Osteoblast (primary cell): ENCODE data around the gene SLC12A1. TPM values are rescaled to one million over a fixed set of nuclear protein-coding genes. Genes with fewer than 3 reads are reported as not detected.

Source experiments
- DNase-seq: peaks from one replicate; pipeline ENCODE4 v3.0.0; 2011; ENCODE audit warnings: low spot score, mixed read lengths; ENCODE audit not compliant: insufficient read length; ENCODE audit errors: missing footprints
- H2AFZ ChIP-seq: 2 replicates; pipeline ENCODE4 v1.6.0; 2011; ENCODE audit warnings: mild to moderate bottlenecking, low read length
- H3K27ac ChIP-seq: 2 replicates; pipeline ENCODE4 v1.5.1; 2011; ENCODE audit warnings: mild to moderate bottlenecking, low read depth, low read length, moderate library complexity
- H3K27me3 ChIP-seq: 2 replicates; pipeline ENCODE4 v1.6.0; 2012; ENCODE audit warnings: mild to moderate bottlenecking, control low read depth, inconsistent platforms, low read length, moderate library complexity; ENCODE audit not compliant: insufficient read depth
- H3K36me3 ChIP-seq: 2 replicates; pipeline ENCODE4 v1.5.1; 2011; ENCODE audit warnings: mild to moderate bottlenecking, low read length, control low read depth, moderate library complexity; ENCODE audit not compliant: insufficient read depth
- H3K4me1 ChIP-seq: 2 replicates; pipeline ENCODE4 v1.5.1; 2011; ENCODE audit warnings: mild to moderate bottlenecking, low read length, control low read depth, moderate library complexity; ENCODE audit not compliant: insufficient read depth
- H3K4me2 ChIP-seq: 2 replicates; pipeline ENCODE4 v1.6.0; 2011; ENCODE audit warnings: mild to moderate bottlenecking, low read length; ENCODE audit not compliant: insufficient read depth
- H3K4me3 ChIP-seq: fragments of 200-600 bp; sonication (generic); 3 replicates; pipeline ENCODE4 v1.5.1; 2012; ENCODE audit warnings: mild to moderate bottlenecking, low read length, inconsistent platforms; ENCODE audit not compliant: insufficient read depth
- H3K79me2 ChIP-seq: 2 replicates; pipeline ENCODE4 v1.6.0; 2012; ENCODE audit warnings: mild to moderate bottlenecking, low read length, control low read depth, inconsistent platforms; ENCODE audit not compliant: insufficient read depth
- H3K9me3 ChIP-seq: 2 replicates; pipeline ENCODE4 v1.5.1; 2011; ENCODE audit warnings: low read depth, low read length, control low read depth
- H4K20me1 ChIP-seq: 2 replicates; pipeline ENCODE4 v1.6.0; 2012; ENCODE audit warnings: mild to moderate bottlenecking, low read length, control low read depth; ENCODE audit not compliant: insufficient read depth
- total RNA-seq: library from RNA; depleted of rRNA; stranded (reverse); fragments of >200 nt; gene quantifications from 2 replicates; pipeline ENCODE4 v1.2.3, GENCODE V29; 2012
- TF ChIP-seq, protein P1 (sequence below): IDR thresholded peaks from 2 replicates; pipeline ENCODE4 v1.5.1; 2011; ENCODE audit warnings: mild to moderate bottlenecking, low read depth, low read length, moderate library complexity; ENCODE audit errors: extremely low read depth

The SLC12A1 gene
- total RNA-seq, 1 donor = not detected

DNA sequence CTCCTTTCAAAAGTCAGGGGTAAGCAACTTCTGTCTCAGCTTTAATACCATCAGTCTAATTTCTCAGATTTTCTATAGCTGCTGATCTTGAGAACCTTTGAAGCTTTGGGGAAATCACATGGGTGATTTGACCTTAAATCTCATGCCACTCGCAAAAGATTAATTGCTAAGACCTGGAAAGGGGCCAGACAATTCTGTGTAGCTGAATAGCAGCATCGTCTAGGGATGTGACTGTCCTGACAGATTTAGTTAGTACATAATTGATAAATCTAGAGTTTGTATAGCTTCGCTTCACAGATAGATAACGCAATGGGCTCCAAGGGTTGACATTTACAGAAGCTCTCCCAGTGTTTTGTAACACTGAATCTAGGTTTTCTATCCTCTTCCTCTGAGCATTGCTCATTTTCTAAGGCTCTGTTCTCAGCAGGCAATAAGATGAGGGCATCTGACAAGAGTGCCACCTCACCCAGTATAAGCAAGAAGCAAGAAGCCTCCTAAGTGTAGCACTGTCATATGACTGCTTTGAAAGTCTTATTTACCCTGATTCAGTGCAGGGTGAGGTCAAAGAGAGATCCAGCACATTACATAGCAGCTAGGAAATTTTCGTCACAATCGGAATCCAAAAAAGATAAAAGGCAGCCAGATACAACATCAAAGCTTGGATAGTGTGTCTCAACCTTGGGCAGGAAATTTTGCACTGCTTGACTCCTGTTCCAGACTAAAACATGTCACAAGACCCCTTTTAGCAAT is 77.5 kb downstream of the SLC12A1 start:
- Histone ChIP-seq H3K36me3 (no peaks in the 10 kb centered on the region), H3K4me3 (no peak overlapping the region), H2AFZ (no peak overlapping the region), H3K4me1 (no peaks in the 10 kb centered on the region), H3K4me2 (no peak overlapping the region), H3K79me2 (no peaks in the 10 kb centered on the region), H3K9me3 (no peaks in the 10 kb centered on the region), H3K27me3 (peaks cover 8% of the 10 kb centered on the region), H4K20me1 (no peaks in the 10 kb centered on the region), H3K27ac (no peak overlapping the region)
- no peak for DNase-seq
- TF ChIP-seq, protein P1, sequence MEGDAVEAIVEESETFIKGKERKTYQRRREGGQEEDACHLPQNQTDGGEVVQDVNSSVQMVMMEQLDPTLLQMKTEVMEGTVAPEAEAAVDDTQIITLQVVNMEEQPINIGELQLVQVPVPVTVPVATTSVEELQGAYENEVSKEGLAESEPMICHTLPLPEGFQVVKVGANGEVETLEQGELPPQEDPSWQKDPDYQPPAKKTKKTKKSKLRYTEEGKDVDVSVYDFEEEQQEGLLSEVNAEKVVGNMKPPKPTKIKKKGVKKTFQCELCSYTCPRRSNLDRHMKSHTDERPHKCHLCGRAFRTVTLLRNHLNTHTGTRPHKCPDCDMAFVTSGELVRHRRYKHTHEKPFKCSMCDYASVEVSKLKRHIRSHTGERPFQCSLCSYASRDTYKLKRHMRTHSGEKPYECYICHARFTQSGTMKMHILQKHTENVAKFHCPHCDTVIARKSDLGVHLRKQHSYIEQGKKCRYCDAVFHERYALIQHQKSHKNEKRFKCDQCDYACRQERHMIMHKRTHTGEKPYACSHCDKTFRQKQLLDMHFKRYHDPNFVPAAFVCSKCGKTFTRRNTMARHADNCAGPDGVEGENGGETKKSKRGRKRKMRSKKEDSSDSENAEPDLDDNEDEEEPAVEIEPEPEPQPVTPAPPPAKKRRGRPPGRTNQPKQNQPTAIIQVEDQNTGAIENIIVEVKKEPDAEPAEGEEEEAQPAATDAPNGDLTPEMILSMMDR = no peak

DNA sequence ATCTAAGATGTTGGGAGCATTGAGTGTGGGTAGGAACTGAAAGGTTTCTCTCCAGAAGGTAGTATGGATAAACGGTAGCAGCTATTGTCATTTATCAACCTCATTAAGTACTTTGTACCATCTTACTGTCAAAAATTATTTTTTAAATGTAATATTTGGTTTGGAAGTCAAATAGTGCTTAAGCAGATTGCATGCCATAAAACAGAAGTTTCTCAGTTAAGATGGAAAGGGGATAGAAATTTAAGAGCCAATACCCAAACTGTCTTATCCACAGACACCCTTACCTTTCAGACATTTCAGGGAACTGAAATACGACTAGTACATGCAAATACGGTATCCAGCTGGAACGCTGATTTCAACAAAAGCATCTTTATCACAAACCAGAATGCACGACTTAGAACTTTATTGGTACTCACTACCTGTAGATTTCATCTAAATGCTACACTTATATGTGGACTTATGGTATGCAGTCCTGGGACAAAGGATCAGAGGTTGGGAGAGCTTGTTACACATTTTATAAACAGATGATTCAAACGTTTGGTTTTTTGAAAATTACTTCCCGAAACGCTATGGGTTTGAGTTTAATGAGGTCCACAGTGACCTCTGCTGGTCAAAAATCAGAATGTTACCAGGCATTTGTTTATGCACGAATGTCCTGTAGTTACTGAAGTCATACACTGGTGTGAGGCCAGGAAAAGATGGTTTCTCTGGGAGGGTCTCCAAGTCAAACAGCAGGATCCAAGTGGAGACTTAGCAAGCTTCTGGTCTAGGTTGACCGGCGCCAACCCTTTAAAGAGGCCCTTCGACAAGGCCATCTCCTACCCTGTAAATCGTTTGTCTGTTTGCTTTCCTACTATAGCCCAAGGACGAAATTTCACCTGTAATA is 79.5 kb downstream of the SLC12A1 start:
- Histone ChIP-seq H3K4me1 (no peaks in the 10 kb centered on the region), H3K27ac (no peak overlapping the region), H3K4me3 (no peak overlapping the region), H3K9me3 (no peaks in the 10 kb centered on the region), H3K79me2 (no peaks in the 10 kb centered on the region), H3K4me2 (peak overlapping the region; percentile 48), H3K27me3 (peaks cover 5% of the 10 kb centered on the region), H4K20me1 (no peaks in the 10 kb centered on the region), H3K36me3 (no peaks in the 10 kb centered on the region), H2AFZ (peak overlapping the region; percentile 28)
- DNase-seq = no peak
- TF ChIP-seq, protein P1 = peak; percentile 82

DNA sequence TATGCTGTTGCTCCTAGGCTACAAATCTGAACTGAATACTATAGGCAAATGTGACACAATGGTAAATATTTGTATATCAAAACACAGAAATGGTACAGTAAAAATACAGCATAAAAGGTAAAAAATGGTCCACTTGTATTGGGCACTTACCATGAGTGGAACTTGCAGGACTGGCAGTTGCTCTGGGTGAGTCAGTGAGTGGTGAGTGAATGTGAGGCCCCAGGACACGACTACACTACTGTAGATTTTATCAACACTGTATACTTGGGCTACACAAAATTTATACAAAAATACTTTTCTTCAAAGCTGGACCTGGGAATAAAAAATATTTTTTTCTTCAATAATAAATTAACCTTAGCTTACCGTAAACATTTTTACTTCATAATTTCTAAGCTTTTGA is 83.5 kb downstream of the SLC12A1 start:
- H4K20me1 ChIP-seq = no peaks in the 10 kb centered on the region
- H3K4me3 ChIP-seq = no peak overlapping the region
- no peak for DNase-seq
- H2AFZ ChIP-seq = no peak overlapping the region
- H3K4me1 ChIP-seq = no peaks in the 10 kb centered on the region
- H3K27ac ChIP-seq = no peak overlapping the region
- no peaks in the 10 kb centered on the region for H3K79me2 ChIP-seq
- no peak overlapping the region for H3K4me2 ChIP-seq
- TF ChIP-seq, protein P1 = no peak
- no peaks in the 10 kb centered on the region for H3K27me3 ChIP-seq
- no peaks in the 10 kb centered on the region for H3K36me3 ChIP-seq
- H3K9me3 ChIP-seq = no peaks in the 10 kb centered on the region

DNA sequence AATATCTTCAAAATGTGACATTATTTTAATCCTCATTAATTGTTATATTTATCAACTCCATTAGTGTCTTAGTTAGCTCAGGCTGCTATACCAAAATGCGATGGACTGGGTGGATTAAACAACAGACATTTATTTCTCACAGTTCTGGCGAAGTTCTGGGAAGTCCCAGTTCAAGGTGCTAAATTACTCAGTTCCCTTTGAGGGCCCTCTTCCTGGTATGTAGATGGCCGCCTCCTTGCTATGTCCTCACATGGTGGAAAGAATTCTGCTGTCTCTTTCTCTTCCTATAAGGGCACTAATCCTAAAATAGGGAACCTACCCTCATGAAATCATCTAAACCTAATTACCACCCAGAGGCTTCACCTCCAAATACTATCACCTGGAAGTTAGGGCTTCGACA is 86.4 kb downstream of the SLC12A1 start:
- H3K4me2 ChIP-seq = no peak overlapping the region
- H3K4me1 ChIP-seq = no peaks in the 10 kb centered on the region
- H3K79me2 ChIP-seq = no peaks in the 10 kb centered on the region
- no peak overlapping the region for H2AFZ ChIP-seq
- no peaks in the 10 kb centered on the region for H3K9me3 ChIP-seq
- DNase-seq = no peak
- no peaks in the 10 kb centered on the region for H3K36me3 ChIP-seq
- H3K4me3 ChIP-seq = no peak overlapping the region
- H4K20me1 ChIP-seq = no peaks in the 10 kb centered on the region
- TF ChIP-seq, protein P1 = no peak
- H3K27me3 ChIP-seq = no peaks in the 10 kb centered on the region
- no peak overlapping the region for H3K27ac ChIP-seq
